Mucosa of descending colon (tissue), 3 donors: ENCODE measurements around the gene MEF2C. TPM values are rescaled to one million over a fixed set of nuclear protein-coding genes. Genes with fewer than 3 reads are reported as not detected.

Source experiments
- ATAC-seq: fragments of 200-7000 bp; cut with Tn5 transposase; one replicate; pipeline ENCODE4 v1.9.1; 2020; ENCODE audit warnings: mild to moderate bottlenecking, moderate library complexity
- DNase-seq, 3 donors: peaks; one replicate each; pipeline ENCODE4 v3.0.0-alpha.2; 2020
- H3K36me3 ChIP-seq: fragments of 200-600 bp; one replicate; pipeline ENCODE4 v1.8.0; 2021; ENCODE audit warnings: low read depth, mild to moderate bottlenecking
- H3K4me1 ChIP-seq: fragments of 200-600 bp; one replicate; pipeline ENCODE4 v1.8.0; 2021; ENCODE audit warnings: low read depth, mild to moderate bottlenecking
- H3K4me3 ChIP-seq: fragments of 200-600 bp; one replicate; pipeline ENCODE4 v1.8.0; 2021; ENCODE audit warnings: mild to moderate bottlenecking
- H3K9me3 ChIP-seq: fragments of 200-600 bp; one replicate; pipeline ENCODE4 v1.8.0; 2021; ENCODE audit warnings: mild to moderate bottlenecking
- intact Hi-C, 2 donors: fragments of 100-400 bp; cut with DNase I in 1 of 2; cut with micrococcal nuclease in 1 of 2; formaldehyde crosslinking; loops; one replicate each; pipeline versions ENCODE4 v1.11.0 to v1.11.1; 2022; cut with DNase I, micrococcal nuclease
- total RNA-seq, 3 donors: library from RNA; stranded (reverse); fragmentation: NEBNext Ultra II Directional in 2 of 3; extraction: Animal tissue kit (Norgen Biotek cat#: 25700) in 2 of 3; gene quantifications; one replicate each; pipeline versions ENCODE4 v1.2.1 to v1.2.4, GENCODE V29; 2021 to 2023
- TF ChIP-seq, protein P1 (sequence below): fragments of 200-600 bp; IDR thresholded peaks from one replicate; pipeline ENCODE4 v1.8.0; 2022; ENCODE audit warnings: antibody characterized with exemption, mild to moderate bottlenecking
- donor health status: DM: no; HTN: no; CAD: no; lungs with moderate emphysema.
- donor health status: DM: no; HTN: no; CAD: no.
- donor health status: DM: no; HTN: yes; CAD: no.

The MEF2C gene
- total RNA-seq, 3 donors from 2014 or later = 19.3 to 44.0 (median 32.6) TPM

GRCh38 chr5:88713818-88714217, 169.2 kb downstream of the MEF2C start:
- Histone ChIP-seq H3K4me1 (no peaks in the 10 kb centered on the region), H3K36me3 (no peaks in the 10 kb centered on the region), H3K4me3 (no peak overlapping the region), H3K9me3 (no peaks in the 10 kb centered on the region)
- TF ChIP-seq, protein P1, sequence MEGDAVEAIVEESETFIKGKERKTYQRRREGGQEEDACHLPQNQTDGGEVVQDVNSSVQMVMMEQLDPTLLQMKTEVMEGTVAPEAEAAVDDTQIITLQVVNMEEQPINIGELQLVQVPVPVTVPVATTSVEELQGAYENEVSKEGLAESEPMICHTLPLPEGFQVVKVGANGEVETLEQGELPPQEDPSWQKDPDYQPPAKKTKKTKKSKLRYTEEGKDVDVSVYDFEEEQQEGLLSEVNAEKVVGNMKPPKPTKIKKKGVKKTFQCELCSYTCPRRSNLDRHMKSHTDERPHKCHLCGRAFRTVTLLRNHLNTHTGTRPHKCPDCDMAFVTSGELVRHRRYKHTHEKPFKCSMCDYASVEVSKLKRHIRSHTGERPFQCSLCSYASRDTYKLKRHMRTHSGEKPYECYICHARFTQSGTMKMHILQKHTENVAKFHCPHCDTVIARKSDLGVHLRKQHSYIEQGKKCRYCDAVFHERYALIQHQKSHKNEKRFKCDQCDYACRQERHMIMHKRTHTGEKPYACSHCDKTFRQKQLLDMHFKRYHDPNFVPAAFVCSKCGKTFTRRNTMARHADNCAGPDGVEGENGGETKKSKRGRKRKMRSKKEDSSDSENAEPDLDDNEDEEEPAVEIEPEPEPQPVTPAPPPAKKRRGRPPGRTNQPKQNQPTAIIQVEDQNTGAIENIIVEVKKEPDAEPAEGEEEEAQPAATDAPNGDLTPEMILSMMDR = no peak
- DNase-seq (no peak), ATAC-seq (no peak)
- intact Hi-C loops = no loop called here

GRCh38 chr5:88708682-88709398, 174.1 kb downstream of the MEF2C start:
- Histone ChIP-seq H3K4me3 (no peak overlapping the region), H3K4me1 (no peaks in the 10 kb centered on the region), H3K9me3 (no peaks in the 10 kb centered on the region), H3K36me3 (no peaks in the 10 kb centered on the region)
- intact Hi-C loops = no loop called here
- DNase-seq (no peak), ATAC-seq (no peak)
- TF ChIP-seq, protein P1 = no peak

DNA sequence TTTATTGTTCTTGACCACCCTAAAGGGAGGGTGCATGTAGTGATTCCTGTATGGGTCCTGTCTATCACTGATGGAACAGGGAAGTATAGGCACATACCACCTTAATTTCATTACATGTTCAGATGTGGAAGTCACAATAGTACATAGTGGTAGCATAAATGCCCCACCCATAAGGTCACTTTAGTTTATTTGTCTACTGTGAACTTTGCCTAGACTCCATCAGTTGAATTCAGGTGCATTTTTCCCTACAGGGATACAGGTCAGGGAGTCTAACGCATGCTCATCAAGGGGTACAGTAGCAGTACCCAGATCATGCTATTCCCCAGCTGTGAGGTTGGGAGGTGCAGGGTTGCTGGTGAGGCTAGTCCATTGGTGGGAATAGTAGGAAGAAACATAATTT, 175.0 kb downstream of the MEF2C start:
- intact Hi-C loops = no loop called here
- Histone ChIP-seq H3K36me3 (no peaks in the 10 kb centered on the region), H3K4me3 (no peak overlapping the region), H3K4me1 (no peaks in the 10 kb centered on the region), H3K9me3 (no peaks in the 10 kb centered on the region)
- TF ChIP-seq, protein P1 = no peak
- ATAC-seq = no peak
- no peak for DNase-seq

DNA sequence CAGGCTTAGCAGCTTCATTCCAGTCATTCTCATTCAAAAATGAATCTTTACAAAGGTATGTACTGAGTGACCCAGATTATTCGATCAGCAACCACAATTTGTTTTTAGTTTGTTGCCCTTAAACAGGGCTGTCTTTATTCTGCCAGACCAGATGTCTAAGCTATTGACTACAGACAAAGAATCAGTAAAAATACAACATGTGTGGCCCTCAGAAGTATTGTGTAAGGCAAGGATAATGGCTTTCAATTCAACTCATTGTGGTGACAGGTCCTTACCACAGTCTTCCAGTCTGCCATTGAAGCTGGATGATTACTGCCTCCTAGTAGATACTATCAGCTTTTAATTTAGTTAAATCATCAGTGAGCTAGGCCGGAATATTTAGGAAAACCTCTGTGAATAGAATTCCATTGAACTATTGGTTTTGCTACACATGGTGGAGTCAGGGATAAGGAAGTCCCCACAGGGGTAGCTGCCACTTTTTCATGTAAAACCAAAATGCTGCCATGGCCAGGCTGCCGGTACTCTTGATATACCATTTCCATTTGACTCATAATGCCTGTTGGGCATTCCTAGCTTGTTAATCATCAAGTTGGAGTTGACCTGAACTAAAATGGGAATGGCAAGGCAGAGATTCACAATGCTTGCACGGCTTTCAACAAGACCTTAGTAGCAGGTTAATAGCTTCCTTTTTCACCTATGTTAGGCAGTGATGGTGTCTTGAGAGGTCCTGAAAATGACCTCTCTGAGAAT, 175.6 kb downstream of the MEF2C start:
- Histone ChIP-seq H3K9me3 (no peaks in the 10 kb centered on the region), H3K4me3 (no peak overlapping the region), H3K4me1 (no peaks in the 10 kb centered on the region), H3K36me3 (no peaks in the 10 kb centered on the region)
- ATAC-seq (no peak), DNase-seq (no peak)
- intact Hi-C loops = no loop called here
- TF ChIP-seq, protein P1 = no peak

- no peak overlapping the region for H3K4me3 ChIP-seq
- intact Hi-C loops = no loop called here
Observed at GRCh38 chr5:88702332-88702731, 180.7 kb downstream of the MEF2C start.

More at GRCh38 chr5:88702332-88702731, 180.7 kb downstream of the MEF2C start:
- Histone ChIP-seq H3K9me3 (no peaks in the 10 kb centered on the region), H3K4me1 (no peaks in the 10 kb centered on the region), H3K36me3 (no peaks in the 10 kb centered on the region)
- DNase-seq (no peak), ATAC-seq (no peak)
- TF ChIP-seq, protein P1 = no peak
